H1 (cell line): ENCODE data around the gene TADA3. TPM values are rescaled to one million over a fixed set of nuclear protein-coding genes. Genes with fewer than 3 reads are reported as not detected.

Experiments
- ATF3 ChIP-seq: IDR thresholded peaks from 2 replicates; pipeline ENCODE4 v1.6.1; 2011; ENCODE audit warnings: low read depth, mild to moderate bottlenecking, low read length; ENCODE audit not compliant: insufficient read depth
- CBX8 ChIP-seq: fragments of 300-800, 300-1000 bp; sonication (generic); IDR thresholded peaks from 2 replicates; pipeline ENCODE4 v1.7.1; 2016; ENCODE audit warnings: low read depth, low read length, borderline replicate concordance
- E2F6 ChIP-seq: IDR thresholded peaks from 2 replicates; pipeline ENCODE4 v1.6.1; 2012; ENCODE audit warnings: inconsistent platforms
- KDM4A ChIP-seq: IDR thresholded peaks from one replicate; pipeline ENCODE4 v1.7.1; 2012; ENCODE audit warnings: low read depth, mild to moderate bottlenecking, moderate library complexity, low read length, inconsistent platforms; ENCODE audit not compliant: severe bottlenecking
- SUZ12 ChIP-seq: fragments of 200-600 bp; sonication (generic); IDR thresholded peaks from 2 replicates; pipeline ENCODE4 v1.6.1; 2012; ENCODE audit warnings: mild to moderate bottlenecking, inconsistent platforms, low read length, moderate library complexity, mixed read lengths
- TBP ChIP-seq: IDR thresholded peaks from 2 replicates; pipeline ENCODE4 v1.6.1; 2011; ENCODE audit warnings: low read depth, low read length, improper control_type of control experiment
- USF2 ChIP-seq: IDR thresholded peaks from 2 replicates; pipeline ENCODE4 v1.6.1; 2011; ENCODE audit warnings: low read length, improper control_type of control experiment
- polyA plus RNA-seq, 7 experiments: library from polyadenylated mRNA; depleted of rRNA in 3 of 7; stranded (reverse) in 5 of 7; unstranded in 2 of 7; fragments of >200 nt in 5 of 7; fragments of 200-250 nt in 2 of 7; gene quantifications; 1 replicate in 5 of 7; 2 replicates in 1 of 7; 4 replicates in 1 of 7; pipeline versions ENCODE4 v1.2.1 to v1.2.3, GENCODE V29; 2011 to 2013; ENCODE audit warnings: missing spikeins in 2 of 7, mixed read lengths in 2 of 7
- total RNA-seq: library from RNA; stranded (reverse); fragmentation: NEBNext Ultra II Directional; extraction: Animal tissue kit (Norgen Biotek cat#: 25700); gene quantifications from 2 replicates; pipeline ENCODE4 v1.2.1, GENCODE V29; 2021

TADA3 gene
- total and polyA plus RNA-seq, 2 of the 8 experiments (the other 6 are each of a cell fraction or from before 2014, with no cell fraction given): 43.4 to 50.3 TPM

- TF ChIP-seq E2F6 (no peak), CBX8 (no peak), TBP (no peak), KDM4A (no peak), ATF3 (no peak), SUZ12 (no peak), USF2 (no peak)
These were observed 13.9 kb upstream of the TADA3 start (continued) for GRCh38 chr3:9806137-9806536.
